A549 (cell line): ENCODE results near the gene AGBL4. TPM values are rescaled to one million over a fixed set of nuclear protein-coding genes. Genes with fewer than 3 reads are reported as not detected.

ENCODE experiments used
- ATAC-seq, 2 experiments: fragments of 200-7000 bp in 1 of 2; fragments of >200 bp in 1 of 2; cut with Nextera tagmentation in 1 of 2; cut with Tn5 transposase in 1 of 2; 3 replicates each; pipeline versions ENCODE4 v1.8.0 to v1.9.1; 2018 to 2020; ENCODE audit warnings: mild to moderate bottlenecking in 1 of 2, moderate library complexity in 1 of 2
- CTCF ChIA-PET: fragments of 300-600 bp; sonication (Branson Sonifier 250); formaldehyde crosslinking; extraction: SDS; loops from one replicate; lab custom pipeline; 2021; ENCODE audit warnings: antibody characterized with exemption, inconsistent platforms; lab: Yijun Ruan, JAX
- POLR2A ChIA-PET: fragments of 350-600 bp; formaldehyde crosslinking; extraction: SDS; loops from one replicate; lab custom pipeline; 2021; ENCODE audit warnings: antibody characterized with exemption, inconsistent platforms; lab: Yijun Ruan, JAX
- DNase-seq, 2 experiments: peaks; one replicate each; pipeline versions ENCODE4 v3.0.0 to v3.0.0-alpha.2; 2011 to 2016; ENCODE audit warnings: low read depth in 1 of 2, low spot score in 1 of 2
- FAIRE-seq: peaks from 2 replicates; lab custom pipeline; 2011; peaks lifted over from hg19 to GRCh38; lab: Jason Lieb, UNC
- H3K27ac ChIP-seq, 2 experiments: fragments of >200 bp; sonication (Bioruptor Twin); formaldehyde crosslinking; 3 replicates each; pipeline ENCODE4 v1.5.1; 2016 to 2017
- H3K4me1 ChIP-seq: fragments of >200 bp; sonication (Bioruptor Twin); formaldehyde crosslinking; 3 replicates; pipeline ENCODE4 v1.6.1; 2016
- H3K4me2 ChIP-seq: fragments of >200 bp; sonication (Bioruptor Twin); formaldehyde crosslinking; 3 replicates; pipeline ENCODE4 v1.6.1; 2016
- H3K4me3 ChIP-seq: fragments of >200 bp; sonication (Bioruptor Twin); formaldehyde crosslinking; 3 replicates; pipeline ENCODE4 v1.5.1; 2016
- H3K9me3 ChIP-seq: fragments of >200 bp; sonication (Bioruptor Twin); formaldehyde crosslinking; 3 replicates; pipeline ENCODE4 v1.6.1; 2016
- BHLHE40 ChIP-seq: IDR thresholded peaks from 2 replicates; pipeline ENCODE4 v1.6.1; 2012; ENCODE audit warnings: low read depth, low read length, inconsistent platforms
- CBX8 ChIP-seq: fragments of 200-600 bp; sonication (generic); IDR thresholded peaks from 2 replicates; pipeline ENCODE4 v1.6.1; 2016
- ESRRA ChIP-seq: fragments of 150-350 bp; IDR thresholded peaks from 2 replicates; pipeline ENCODE4 v1.6.1; 2014; ENCODE audit warnings: mild to moderate bottlenecking, low read length, borderline replicate concordance
- HDAC2 ChIP-seq: fragments of 200-600 bp; sonication (generic); IDR thresholded peaks from 2 replicates; pipeline ENCODE4 v1.6.1; 2016
- HES2 ChIP-seq: fragments of >200 bp; sonication (Bioruptor Twin); formaldehyde crosslinking; IDR thresholded peaks from 2 replicates; pipeline ENCODE4 v1.6.1; 2016
- HOXB5 ChIP-seq: fragments of 250-450 bp; sonication (Bioruptor Pico); IDR thresholded peaks from 2 replicates; pipeline ENCODE4 v1.5.0; 2020; ENCODE audit warnings: mild to moderate bottlenecking, moderate library complexity
- JUN ChIP-seq, 2 experiments: fragments of >200 bp; sonication (Bioruptor Twin); formaldehyde crosslinking; IDR thresholded peaks; 2 replicates in 1 of 2; 3 replicates in 1 of 2; pipeline ENCODE4 v1.6.1; 2016 to 2017
- JUNB ChIP-seq: fragments of >200 bp; sonication (Bioruptor Twin); formaldehyde crosslinking; IDR thresholded peaks from 2 replicates; pipeline ENCODE4 v1.6.1; 2016
- MAFK ChIP-seq: fragments of 450-650 bp; IDR thresholded peaks from 2 replicates; pipeline ENCODE4 v1.6.1; 2014; ENCODE audit not compliant: partially characterized antibody
- MAX ChIP-seq: IDR thresholded peaks from 2 replicates; pipeline ENCODE4 v1.6.1; 2012
- MAZ ChIP-seq: fragments of 150-350 bp; IDR thresholded peaks from 2 replicates; pipeline ENCODE4 v1.6.1; 2014; ENCODE audit warnings: antibody characterized with exemption, low read depth, low read length, borderline replicate concordance
- PBX3 ChIP-seq: IDR thresholded peaks from 2 replicates; pipeline ENCODE4 v1.6.1; 2012
- PHF8 ChIP-seq: fragments of 200-600 bp; sonication (generic); IDR thresholded peaks from 2 replicates; pipeline ENCODE4 v1.6.1; 2016; ENCODE audit warnings: low read depth, mild to moderate bottlenecking, antibody characterized with exemption, moderate library complexity, borderline replicate concordance
- POLR2AphosphoS2 ChIP-seq: conservative IDR thresholded peaks from 2 replicates; pipeline ENCODE4 v1.6.1; 2012; ENCODE audit warnings: low read length, improper control_type of control experiment, inconsistent platforms
- RAD21 ChIP-seq, 2 experiments: fragments of >200 bp in 1 of 2; sonication (Bioruptor Twin) in 1 of 2; formaldehyde crosslinking in 1 of 2; IDR thresholded peaks in 1 of 2; conservative IDR thresholded peaks in 1 of 2; 2 replicates in 1 of 2; 3 replicates in 1 of 2; pipeline ENCODE4 v1.6.1; 2012 to 2018; ENCODE audit warnings: inconsistent platforms in 1 of 2
- TFCP2L1 ChIP-seq: fragments of 250-450 bp; sonication (Bioruptor Pico); IDR thresholded peaks from 2 replicates; pipeline ENCODE4 v1.5.0; 2021; ENCODE audit warnings: mild to moderate bottlenecking
- TP53 ChIP-seq: fragments of 250-450 bp; sonication (Bioruptor Pico); IDR thresholded peaks from 2 replicates; pipeline ENCODE4 v1.5.0; 2021; ENCODE audit warnings: mild to moderate bottlenecking, moderate library complexity
- ZC3H11A ChIP-seq: fragments of 450-650 bp; IDR thresholded peaks from 2 replicates; pipeline ENCODE4 v1.6.1; 2014; ENCODE audit warnings: antibody characterized with exemption, mild to moderate bottlenecking
- ZSCAN20 ChIP-seq: fragments of 250-450 bp; sonication (Bioruptor Pico); IDR thresholded peaks from 2 replicates; pipeline ENCODE4 v1.8.0; 2022; ENCODE audit warnings: mild to moderate bottlenecking, moderate library complexity
- WGBS: methylation state at CpG from one replicate; pipeline ENCODE4 v1.1.6; 2017; ENCODE audit errors: missing lambda C conversion rate; 5-methylcytosine and 5-hydroxymethylcytosine counted together
- polyA plus RNA-seq, 4 experiments: library from polyadenylated mRNA; depleted of rRNA in 3 of 4; stranded (reverse); fragments of >200 nt; fragmentation: RNase III in 1 of 4; extraction: RNeasy Plus Mini Kit Qiagen cat#74134 plus additional on column Dnase treatment in 1 of 4; gene quantifications; 2 replicates in 3 of 4; 3 replicates in 1 of 4; pipeline ENCODE4 v1.2.3, GENCODE V29; 2011 to 2017
- TF ChIP-seq, protein P1 (sequence below): fragments of >200 bp; sonication (Bioruptor Twin); formaldehyde crosslinking; IDR thresholded peaks from 3 replicates; pipeline ENCODE4 v1.6.1; 2016
- TF ChIP-seq, protein P2 (sequence below): fragments of >200 bp; sonication (Bioruptor Twin); formaldehyde crosslinking; IDR thresholded peaks from 3 replicates; pipeline ENCODE4 v1.5.1; 2016
- TF ChIP-seq, protein P3 (sequence below): fragments of 200-600 bp; sonication (generic); IDR thresholded peaks from 2 replicates; pipeline ENCODE4 v1.6.1; 2016; ENCODE audit warnings: antibody characterized with exemption, mild to moderate bottlenecking, moderate library complexity

AGBL4 gene
- polyA plus RNA-seq, 2 of the 4 experiments (the other 2 are of a cell fraction) = not detected

DNA sequence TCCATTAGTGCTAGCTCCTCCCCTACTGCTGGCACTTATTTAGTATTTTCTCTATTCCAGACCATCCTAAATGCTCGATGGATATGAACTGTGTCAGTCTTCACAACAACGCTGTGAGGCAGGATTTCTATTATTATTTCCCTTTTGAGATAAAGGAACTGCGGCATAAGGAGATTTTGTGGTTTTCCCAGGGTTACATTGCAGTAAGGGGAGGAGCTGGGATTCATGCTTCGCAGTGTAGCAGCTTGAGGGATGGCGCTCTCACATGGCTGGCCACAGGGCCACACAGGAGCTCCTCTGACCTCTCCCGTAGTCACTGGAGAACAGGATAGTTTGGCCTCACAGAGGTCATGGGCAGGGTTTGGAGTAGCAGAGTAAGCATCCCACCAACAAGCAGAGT, 1364.0 kb downstream of the AGBL4 start:
- FAIRE-seq (no peak), ATAC-seq (no peak), DNase-seq (no peak)
- TF ChIP-seq CBX8 (no peak), PHF8 (no peak), ZC3H11A (no peak), ESRRA (no peak), MAFK (no peak), RAD21 (conservative IDR thresholded peaks at IDR 0.05 in 1 of 2, IDR thresholded peaks at IDR 0.05 in 1 of 2) (no peak), HDAC2 (no peak), HES2 (no peak), TFCP2L1 (no peak), TP53 (CRISPR knock-in tag) (no peak), HOXB5 (CRISPR knock-in tag) (no peak), JUNB (no peak), PBX3 (no peak), MAX (no peak), JUN (IDR thresholded peaks at IDR 0.05) (no peak), POLR2AphosphoS2 (no peak)
- TF ChIP-seq, protein P1, sequence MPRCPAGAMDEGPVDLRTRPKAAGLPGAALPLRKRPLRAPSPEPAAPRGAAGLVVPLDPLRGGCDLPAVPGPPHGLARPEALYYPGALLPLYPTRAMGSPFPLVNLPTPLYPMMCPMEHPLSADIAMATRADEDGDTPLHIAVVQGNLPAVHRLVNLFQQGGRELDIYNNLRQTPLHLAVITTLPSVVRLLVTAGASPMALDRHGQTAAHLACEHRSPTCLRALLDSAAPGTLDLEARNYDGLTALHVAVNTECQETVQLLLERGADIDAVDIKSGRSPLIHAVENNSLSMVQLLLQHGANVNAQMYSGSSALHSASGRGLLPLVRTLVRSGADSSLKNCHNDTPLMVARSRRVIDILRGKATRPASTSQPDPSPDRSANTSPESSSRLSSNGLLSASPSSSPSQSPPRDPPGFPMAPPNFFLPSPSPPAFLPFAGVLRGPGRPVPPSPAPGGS = no peak
- TF ChIP-seq, protein P2, sequence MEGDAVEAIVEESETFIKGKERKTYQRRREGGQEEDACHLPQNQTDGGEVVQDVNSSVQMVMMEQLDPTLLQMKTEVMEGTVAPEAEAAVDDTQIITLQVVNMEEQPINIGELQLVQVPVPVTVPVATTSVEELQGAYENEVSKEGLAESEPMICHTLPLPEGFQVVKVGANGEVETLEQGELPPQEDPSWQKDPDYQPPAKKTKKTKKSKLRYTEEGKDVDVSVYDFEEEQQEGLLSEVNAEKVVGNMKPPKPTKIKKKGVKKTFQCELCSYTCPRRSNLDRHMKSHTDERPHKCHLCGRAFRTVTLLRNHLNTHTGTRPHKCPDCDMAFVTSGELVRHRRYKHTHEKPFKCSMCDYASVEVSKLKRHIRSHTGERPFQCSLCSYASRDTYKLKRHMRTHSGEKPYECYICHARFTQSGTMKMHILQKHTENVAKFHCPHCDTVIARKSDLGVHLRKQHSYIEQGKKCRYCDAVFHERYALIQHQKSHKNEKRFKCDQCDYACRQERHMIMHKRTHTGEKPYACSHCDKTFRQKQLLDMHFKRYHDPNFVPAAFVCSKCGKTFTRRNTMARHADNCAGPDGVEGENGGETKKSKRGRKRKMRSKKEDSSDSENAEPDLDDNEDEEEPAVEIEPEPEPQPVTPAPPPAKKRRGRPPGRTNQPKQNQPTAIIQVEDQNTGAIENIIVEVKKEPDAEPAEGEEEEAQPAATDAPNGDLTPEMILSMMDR = no peak
- no peak overlapping the region for H3K4me2 ChIP-seq
- ChIA-PET CTCF (interaction anchor here (1.9 kb wide), 1 partner anchor 14 kb away, joined by 4 read pairs; no protein-coding TSS in a partner anchor), POLR2A (no interaction called here)
- WGBS = 28% methylated on average over 5 of the region's 6 CpGs
- H3K27ac ChIP-seq = no peak overlapping the region
- H3K4me3 ChIP-seq = no peak overlapping the region
- no peaks in the 10 kb centered on the region for H3K4me1 ChIP-seq
- no peaks in the 10 kb centered on the region for H3K9me3 ChIP-seq

DNA sequence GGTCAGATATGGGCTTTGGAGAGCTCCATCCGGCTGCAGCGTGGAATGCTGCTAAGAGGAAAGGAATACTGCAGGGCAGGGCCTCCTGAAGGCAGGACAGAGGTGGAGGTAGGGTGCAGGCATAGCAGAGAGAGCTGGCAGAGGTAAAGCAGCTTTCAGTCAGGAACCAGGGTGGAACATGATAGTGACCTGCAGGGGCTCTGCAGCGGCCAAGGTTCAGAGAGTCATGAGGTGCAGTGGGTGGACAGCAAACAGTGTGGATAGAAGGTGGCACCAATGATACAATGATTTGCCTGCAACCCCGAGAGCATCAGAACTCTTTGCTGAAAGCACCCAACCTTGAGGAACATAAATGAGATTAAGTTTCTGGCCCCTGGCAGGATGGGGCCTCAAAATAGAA, 1366.3 kb downstream of the AGBL4 start:
- H3K4me3 ChIP-seq = no peak overlapping the region
- ChIA-PET CTCF (no interaction called here), POLR2A (no interaction called here)
- no peaks in the 10 kb centered on the region for H3K4me1 ChIP-seq
- no peaks in the 10 kb centered on the region for H3K9me3 ChIP-seq
- ATAC-seq = no peak
- 15% methylated on average over 4 of the region's 4 CpGs for WGBS
- DNase-seq = no peak
- H3K4me2 ChIP-seq = no peak overlapping the region
- no peak for FAIRE-seq
- H3K27ac ChIP-seq = no peak overlapping the region
- TF ChIP-seq MAZ (no peak), ZSCAN20 (no peak), BHLHE40 (no peak)

DNA sequence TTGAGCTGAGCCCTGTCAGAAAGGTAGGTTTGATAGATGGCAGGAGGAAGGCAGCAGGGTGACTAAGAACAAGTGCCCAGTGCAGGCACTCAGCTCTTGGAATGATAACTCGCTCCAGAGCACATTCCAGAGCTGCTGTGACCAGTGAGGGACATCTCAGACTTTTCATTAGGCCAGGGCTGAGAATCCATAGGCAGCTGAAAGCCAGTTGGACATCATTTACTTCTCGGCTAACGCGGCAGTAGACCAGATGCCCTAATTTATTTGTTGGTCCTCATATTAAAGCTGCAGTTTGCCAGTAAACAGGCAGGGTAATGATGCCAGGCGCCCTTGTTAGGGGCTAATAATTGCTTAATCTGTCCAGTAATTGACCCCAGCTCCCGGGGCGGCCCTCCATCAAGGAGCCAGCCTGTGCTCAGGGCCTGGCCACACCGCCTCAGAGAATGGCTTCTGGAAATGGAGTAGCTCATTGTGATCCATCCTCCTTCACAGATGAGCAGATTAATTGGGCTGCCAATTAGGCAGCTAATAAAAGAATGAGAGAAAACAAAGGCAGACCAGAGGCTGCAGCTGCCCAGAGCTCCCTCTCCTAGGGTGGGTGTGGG, 1369.0 kb downstream of the AGBL4 start:
- Histone ChIP-seq H3K27ac (no peak overlapping the region), H3K4me2 (no peak overlapping the region), H3K4me3 (no peak overlapping the region), H3K4me1 (no peaks in the 10 kb centered on the region), H3K9me3 (no peaks in the 10 kb centered on the region)
- DNase-seq (no peak), ATAC-seq (no peak), FAIRE-seq (no peak)
- POLR2A ChIA-PET = no interaction called here
- CTCF ChIA-PET = interaction anchor here (1.0 kb wide), 1 partner anchor 11 kb away, joined by 3 read pairs; no protein-coding TSS in a partner anchor
- 58% methylated on average over 5 of the region's 8 CpGs for WGBS
- TF ChIP-seq, protein P3, sequence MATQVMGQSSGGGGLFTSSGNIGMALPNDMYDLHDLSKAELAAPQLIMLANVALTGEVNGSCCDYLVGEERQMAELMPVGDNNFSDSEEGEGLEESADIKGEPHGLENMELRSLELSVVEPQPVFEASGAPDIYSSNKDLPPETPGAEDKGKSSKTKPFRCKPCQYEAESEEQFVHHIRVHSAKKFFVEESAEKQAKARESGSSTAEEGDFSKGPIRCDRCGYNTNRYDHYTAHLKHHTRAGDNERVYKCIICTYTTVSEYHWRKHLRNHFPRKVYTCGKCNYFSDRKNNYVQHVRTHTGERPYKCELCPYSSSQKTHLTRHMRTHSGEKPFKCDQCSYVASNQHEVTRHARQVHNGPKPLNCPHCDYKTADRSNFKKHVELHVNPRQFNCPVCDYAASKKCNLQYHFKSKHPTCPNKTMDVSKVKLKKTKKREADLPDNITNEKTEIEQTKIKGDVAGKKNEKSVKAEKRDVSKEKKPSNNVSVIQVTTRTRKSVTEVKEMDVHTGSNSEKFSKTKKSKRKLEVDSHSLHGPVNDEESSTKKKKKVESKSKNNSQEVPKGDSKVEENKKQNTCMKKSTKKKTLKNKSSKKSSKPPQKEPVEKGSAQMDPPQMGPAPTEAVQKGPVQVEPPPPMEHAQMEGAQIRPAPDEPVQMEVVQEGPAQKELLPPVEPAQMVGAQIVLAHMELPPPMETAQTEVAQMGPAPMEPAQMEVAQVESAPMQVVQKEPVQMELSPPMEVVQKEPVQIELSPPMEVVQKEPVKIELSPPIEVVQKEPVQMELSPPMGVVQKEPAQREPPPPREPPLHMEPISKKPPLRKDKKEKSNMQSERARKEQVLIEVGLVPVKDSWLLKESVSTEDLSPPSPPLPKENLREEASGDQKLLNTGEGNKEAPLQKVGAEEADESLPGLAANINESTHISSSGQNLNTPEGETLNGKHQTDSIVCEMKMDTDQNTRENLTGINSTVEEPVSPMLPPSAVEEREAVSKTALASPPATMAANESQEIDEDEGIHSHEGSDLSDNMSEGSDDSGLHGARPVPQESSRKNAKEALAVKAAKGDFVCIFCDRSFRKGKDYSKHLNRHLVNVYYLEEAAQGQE = no peak
